Hindlimb muscle (tissue), 1 donor: Measurements from ENCODE around the gene RHBDD2. TPM values are rescaled to one million over a fixed set of nuclear protein-coding genes. Genes with fewer than 3 reads are reported as not detected.
A peak's percentile ranks its signal among the peaks of the same experiment; 100 is the strongest.
"Not testable (repeated sequence)": the region's sequence is repeated elsewhere in the genome, so short reads cannot be mapped to it uniquely, and the experiment has no call there.

Source experiments
- DNase-seq: peaks from one replicate; pipeline ENCODE4 v3.0.0-alpha.2; 2013
- polyA plus RNA-seq: library from polyadenylated mRNA; unstranded; fragments of 120-200 nt; gene quantifications from one replicate; pipeline ENCODE4 v1.2.1, GENCODE V29; 2013; ENCODE audit not compliant: insufficient read length

The RHBDD2 gene
- polyA plus RNA-seq, 1 donor, result 20.7 TPM

DNA sequence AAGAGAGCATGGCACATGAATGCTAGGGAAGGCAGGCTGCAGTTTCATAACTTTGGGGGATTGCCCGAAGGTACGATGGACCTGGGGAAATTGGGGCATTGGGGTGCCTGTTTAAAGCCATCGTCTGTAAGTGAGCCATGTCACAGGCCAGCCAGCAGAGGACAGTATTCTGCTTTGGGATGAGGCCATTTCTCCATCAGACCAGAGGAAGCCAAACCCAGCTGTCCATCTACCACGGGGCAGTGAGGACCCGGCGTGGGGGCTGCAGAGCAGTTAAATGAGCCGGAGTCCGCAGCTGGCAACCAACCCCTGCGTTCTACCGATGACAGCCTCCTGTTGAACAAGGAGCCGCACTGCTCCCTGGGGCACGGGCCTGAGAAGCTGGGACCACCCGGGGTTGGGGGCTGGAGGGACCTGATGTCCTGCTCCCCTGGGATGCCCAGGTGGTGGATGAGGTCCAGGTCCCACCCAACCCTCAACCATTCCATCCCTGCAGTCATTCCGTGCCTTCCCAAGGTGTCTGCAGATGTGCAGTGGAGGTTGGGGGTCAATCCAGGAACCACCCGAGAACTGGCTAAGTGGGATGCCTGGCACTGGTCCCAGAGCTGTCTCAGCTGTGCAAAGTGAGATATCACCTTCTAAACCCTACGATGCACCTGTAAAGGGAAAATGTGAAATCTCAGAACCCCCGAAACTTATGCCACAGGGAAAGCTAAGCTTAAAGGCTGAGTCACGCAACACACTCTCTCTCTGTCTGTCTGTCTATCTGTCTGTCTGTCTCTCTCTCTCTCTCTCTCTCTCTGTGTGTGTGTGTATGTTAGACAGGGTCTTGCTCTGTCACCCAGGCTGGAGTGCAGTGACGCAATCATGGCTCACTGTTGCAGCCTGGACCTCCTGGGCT, 12.1 kb upstream of the RHBDD2 start:
- peak; percentile 62 for DNase-seq

GRCh38 chr7:75867390-75867717, 11.5 kb upstream of the RHBDD2 start:
- DNase-seq, result no peak

DNA sequence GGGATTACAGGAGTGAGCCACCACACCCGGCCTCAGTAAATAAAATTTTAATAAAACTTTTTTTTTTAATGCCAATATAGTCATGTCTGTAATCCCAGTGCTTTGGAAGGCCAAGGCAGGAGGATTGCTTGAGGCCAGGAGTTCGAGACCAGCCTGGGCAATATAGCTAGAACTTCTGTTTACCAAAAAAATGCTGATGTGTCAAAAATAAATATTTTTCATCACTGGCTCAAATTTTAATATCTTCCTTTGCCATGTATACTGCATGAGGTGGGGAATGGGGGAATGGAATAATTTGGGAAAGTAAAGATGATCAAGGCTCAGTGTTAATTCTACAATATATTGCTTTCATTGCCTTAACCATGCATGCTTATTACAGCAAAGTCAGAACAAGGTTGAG, 10.7 kb upstream of the RHBDD2 start:
- DNase-seq, result no peak

DNA sequence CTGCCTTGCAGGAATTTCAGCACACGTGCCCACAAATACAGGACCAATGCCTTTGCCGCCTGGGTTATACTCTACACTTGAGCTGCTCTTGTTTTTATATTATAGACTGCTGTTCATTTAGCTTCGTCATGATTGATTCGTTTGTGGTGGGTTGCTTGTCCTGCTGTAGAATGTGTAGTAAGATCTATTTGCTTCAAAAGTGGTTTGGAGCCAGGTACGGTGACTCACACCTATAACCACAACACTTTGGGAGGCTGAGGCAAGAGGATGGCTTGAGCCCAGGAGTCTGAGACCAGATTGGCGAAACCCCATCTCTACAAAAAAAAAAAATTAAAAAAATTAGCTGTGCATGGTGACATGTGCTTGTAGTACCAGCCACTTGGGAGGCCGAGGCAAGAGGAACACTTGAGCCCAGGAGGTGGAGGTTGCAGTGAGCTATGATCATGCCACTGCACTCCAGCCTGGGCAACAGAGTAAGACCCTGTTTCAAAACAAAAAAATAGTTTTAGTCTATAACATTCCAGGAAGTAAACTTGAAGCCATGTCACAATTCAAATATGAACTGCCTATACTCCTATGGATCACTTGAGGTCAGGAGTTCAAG, 9.0 kb upstream of the RHBDD2 start:
- no peak for DNase-seq

- DNase-seq, result no peak
Observed at GRCh38 chr7:75870557-75871161, 8.2 kb upstream of the RHBDD2 start.

DNA sequence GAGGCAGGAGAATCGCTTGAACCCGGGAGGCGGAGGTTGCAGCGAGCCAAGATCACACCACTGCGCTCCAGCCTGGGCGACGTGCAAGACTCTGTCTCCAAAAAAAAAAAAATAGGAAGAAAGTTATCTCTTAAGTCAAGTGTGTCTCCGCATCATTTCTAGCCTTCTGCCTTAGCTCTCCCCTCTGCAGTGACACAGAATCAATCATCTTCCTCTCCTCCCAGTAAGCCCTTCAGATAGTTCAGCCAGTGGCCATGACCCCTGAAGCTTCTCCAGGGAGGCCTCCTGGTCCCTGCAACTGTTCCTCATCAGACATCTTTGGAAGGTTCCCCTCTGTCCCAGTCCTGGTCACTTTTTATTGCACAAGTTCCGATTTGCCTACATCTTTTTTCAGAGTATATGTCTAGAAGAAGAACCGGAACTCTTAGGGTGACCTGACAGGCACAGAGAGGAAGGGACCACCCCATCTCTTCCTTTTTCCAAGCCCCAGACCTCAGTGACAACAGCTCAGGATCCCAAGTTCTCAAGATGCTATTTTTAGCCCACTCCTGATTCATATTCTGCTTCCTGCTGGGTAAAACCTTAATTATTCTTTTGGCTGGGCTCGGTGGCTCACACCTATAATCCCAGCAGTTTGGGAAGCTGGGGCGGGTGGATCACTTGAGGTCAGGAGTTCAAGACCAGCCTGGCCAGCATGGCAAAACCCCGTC, 6.6 kb upstream of the RHBDD2 start:
- DNase-seq, result no peak

- DNase-seq, result not testable (repeated sequence)
Observed at GRCh38 chr7:75874180-75874579, 4.7 kb upstream of the RHBDD2 start.

DNA sequence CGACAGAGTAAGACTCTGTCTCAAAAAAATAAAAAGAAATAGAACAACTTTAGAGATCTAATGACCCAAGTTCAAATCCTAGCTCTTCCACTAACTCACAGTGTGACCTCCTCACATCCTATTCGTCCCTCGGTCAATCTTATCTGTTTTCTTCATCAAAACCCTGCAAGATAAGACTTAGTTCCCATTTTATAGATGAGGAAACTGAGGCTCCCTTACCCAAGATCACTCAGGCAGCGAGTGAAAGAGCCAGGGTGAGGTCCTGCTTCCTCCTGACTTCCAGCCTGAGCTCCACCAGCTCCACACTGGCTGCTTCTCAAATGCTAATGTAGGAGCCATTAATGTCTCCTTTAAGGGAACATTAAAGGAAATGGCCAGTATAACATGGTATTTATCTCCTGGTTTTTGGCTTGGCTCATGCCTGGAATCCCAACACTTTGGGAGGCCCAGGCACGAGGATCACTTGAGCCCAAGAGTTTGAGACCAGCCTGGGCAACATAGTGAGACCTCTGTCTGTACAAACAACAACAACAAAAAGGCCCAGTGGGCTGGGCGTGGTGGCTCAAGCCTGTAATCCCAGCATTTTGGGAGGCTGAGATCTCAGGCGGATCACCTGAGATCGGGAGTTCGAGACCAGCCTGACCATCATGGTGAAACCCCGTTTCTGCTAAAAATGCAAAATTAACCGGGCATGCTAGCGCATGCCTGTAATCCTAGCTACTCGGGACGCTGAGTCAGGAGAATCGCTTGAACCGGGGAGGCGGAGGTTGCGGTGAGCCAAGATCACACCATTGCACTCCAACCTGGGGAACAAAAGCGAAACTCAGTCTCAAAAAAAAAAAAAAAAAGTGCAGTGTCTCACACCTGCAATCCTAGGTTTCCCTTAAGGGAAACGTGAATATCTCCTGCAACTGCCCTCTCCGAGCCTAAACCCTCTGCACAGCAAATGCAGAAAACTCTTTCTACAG, 3.4 kb upstream of the RHBDD2 start:
- DNase-seq, result no peak

- no peak for DNase-seq
Observed at GRCh38 chr7:75876126-75876881, 2.5 kb upstream of the RHBDD2 start.

DNA sequence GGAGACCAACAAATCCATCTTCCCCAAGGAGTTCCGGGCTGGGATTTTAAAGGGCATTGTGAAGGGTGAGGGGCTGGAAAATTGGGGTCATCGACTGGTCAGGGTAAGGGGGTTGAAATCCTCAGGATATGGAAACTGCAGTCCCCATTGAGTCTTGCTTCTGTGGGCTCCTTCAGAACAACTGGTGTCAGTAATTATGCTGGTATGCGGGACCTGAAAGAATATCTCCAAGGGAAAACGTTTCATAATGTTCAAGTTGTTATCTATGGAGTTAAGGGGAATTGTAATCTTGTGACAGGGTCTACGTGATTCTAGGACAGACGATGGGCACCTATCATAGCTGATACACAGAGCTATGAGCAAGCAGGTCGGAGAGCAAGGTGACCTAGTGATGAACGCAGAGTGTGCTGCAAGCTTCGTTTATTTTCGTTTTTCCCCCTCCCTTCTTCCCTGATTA, 494 bp upstream of the RHBDD2 start:
- DNase-seq, result no peak

- no peak for DNase-seq
Observed at GRCh38 chr7:75879771-75880184, 944 bp downstream of the RHBDD2 start.

DNA sequence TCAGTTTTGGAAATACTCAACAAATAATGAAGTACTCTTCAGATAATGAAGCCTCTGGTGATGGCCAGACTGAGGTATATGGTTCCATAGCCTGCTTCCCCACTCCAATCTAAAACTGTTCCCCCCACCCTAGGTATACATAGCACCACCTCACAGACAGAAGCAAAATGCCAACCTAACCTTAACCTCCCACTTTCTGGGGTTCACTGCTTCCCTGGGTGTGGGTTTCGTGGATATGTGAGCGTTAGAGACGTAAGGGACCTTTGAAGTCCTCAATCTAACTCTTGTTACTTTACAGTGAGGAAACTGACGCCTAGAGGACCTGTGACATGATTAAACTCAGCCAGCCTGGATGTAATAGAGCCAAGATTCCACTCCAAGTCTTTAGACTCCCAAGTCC, 1.4 kb downstream of the RHBDD2 start:
- DNase-seq, result no peak

- no peak for DNase-seq
Observed at GRCh38 chr7:75881436-75882095, 2.7 kb downstream of the RHBDD2 start.

- not testable (repeated sequence) for DNase-seq
Observed at GRCh38 chr7:75883265-75883824, 4.5 kb downstream of the RHBDD2 start.

- no peak for DNase-seq
Observed at GRCh38 chr7:75884476-75884875, 5.6 kb downstream of the RHBDD2 start.

- DNase-seq, result no peak
Observed at GRCh38 chr7:75885036-75885435, 6.2 kb downstream of the RHBDD2 start.

DNA sequence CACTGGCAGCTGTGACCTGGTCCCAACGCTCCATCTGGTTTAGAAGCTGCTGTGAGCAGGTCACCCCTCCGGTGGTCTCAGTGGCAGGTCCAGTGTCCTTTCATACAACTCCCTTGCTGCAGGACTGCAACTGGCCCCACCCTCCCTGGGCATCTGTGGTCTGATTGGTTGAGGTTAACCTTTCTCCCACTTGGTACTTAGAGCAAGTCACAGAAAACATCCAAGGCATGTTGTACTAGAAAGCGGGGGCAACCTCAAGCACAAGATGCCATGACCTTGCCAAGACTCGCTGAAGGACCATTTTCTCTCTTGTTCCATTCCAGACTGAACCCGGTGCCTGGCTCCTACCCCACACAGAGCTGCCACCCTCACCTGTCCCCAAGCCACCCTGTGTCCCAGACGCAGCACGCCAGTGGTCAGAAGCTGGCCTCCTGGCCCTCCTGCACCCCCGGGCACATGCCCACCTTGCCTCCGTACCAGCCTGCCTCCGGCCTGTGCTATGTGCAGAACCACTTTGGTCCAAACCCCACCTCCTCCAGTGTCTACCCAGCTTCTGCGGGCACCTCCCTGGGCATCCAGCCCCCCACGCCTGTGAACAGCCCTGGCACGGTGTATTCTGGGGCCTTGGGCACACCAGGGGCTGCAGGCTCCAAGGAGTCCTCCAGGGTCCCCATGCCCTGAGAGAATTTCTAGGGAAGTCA, 9.0 kb downstream of the RHBDD2 start:
- no peak for DNase-seq

- DNase-seq, result no peak
Observed at GRCh38 chr7:75888464-75889222, 9.8 kb downstream of the RHBDD2 start.
